Hepatocyte (in vitro differentiated cells): ENCODE measurements around the gene YTHDC2. TPM values are rescaled to one million over a fixed set of nuclear protein-coding genes. Genes with fewer than 3 reads are reported as not detected.

Source experiments
- DNase-seq: peaks from one replicate; pipeline ENCODE4 v3.0.0-alpha.2; 2016; ENCODE audit warnings: low spot score
- H2AFZ ChIP-seq: fragments of 200-600 bp; sonication (generic); 2 replicates; pipeline ENCODE4 v1.6.0; 2016; ENCODE audit warnings: antibody characterized with exemption, mild to moderate bottlenecking
- H3K27ac ChIP-seq: fragments of 200-600 bp; sonication (generic); 2 replicates; pipeline ENCODE4 v1.5.1; 2016; ENCODE audit warnings: mild to moderate bottlenecking
- H3K27me3 ChIP-seq: fragments of 200-600 bp; sonication (generic); 2 replicates; pipeline ENCODE4 v1.6.1; 2016
- H3K36me3 ChIP-seq: fragments of 200-600 bp; sonication (generic); replicated peaks from 2 replicates; pipeline ENCODE4 v1.5.1; 2016; ENCODE audit warnings: low read depth; ENCODE audit not compliant: insufficient read depth
- H3K4me1 ChIP-seq: fragments of 200-600 bp; sonication (generic); 2 replicates; pipeline ENCODE4 v1.5.1; 2016; ENCODE audit warnings: mild to moderate bottlenecking, moderate library complexity; ENCODE audit not compliant: insufficient read depth
- H3K4me2 ChIP-seq: fragments of 200-600 bp; sonication (generic); 2 replicates; pipeline ENCODE4 v1.6.0; 2016
- H3K4me3 ChIP-seq: fragments of 200-600 bp; sonication (generic); 2 replicates; pipeline ENCODE4 v1.5.1; 2016; ENCODE audit warnings: mild to moderate bottlenecking
- H3K79me2 ChIP-seq: fragments of 200-600 bp; sonication (generic); 2 replicates; pipeline ENCODE4 v1.6.0; 2017; ENCODE audit warnings: mild to moderate bottlenecking
- H3K9me2 ChIP-seq: fragments of 200-600 bp; sonication (generic); replicated peaks from 2 replicates; pipeline ENCODE4 v1.6.0; 2017; ENCODE audit warnings: mild to moderate bottlenecking; ENCODE audit not compliant: insufficient read depth
- H3K9me3 ChIP-seq: fragments of 200-600 bp; sonication (generic); 2 replicates; pipeline ENCODE4 v1.5.1; 2016; ENCODE audit warnings: low read depth, mild to moderate bottlenecking
- H4K20me1 ChIP-seq: fragments of 200-600 bp; sonication (generic); 2 replicates; pipeline ENCODE4 v1.6.0; 2016; ENCODE audit warnings: mild to moderate bottlenecking; ENCODE audit not compliant: insufficient read depth, poor library complexity, severe bottlenecking
- EZH2 ChIP-seq: fragments of 200-600 bp; sonication (generic); IDR thresholded peaks from 2 replicates; pipeline ENCODE4 v1.6.1; 2016; ENCODE audit warnings: antibody characterized with exemption, mild to moderate bottlenecking, borderline replicate concordance
- EZH2phosphoT487 ChIP-seq: fragments of 200-600 bp; sonication (generic); IDR thresholded peaks from one replicate; pipeline ENCODE4 v1.6.1; 2018; ENCODE audit warnings: antibody characterized with exemption, mild to moderate bottlenecking, low read depth, moderate library complexity; ENCODE audit not compliant: unreplicated experiment, severe bottlenecking
- WGBS: methylation state at CpG from one replicate; pipeline ENCODE4 v1.1.6; 2016; ENCODE audit warnings: low lambda C conversion rate; ENCODE audit errors: missing lambda C conversion rate; 5-methylcytosine and 5-hydroxymethylcytosine counted together
- polyA plus RNA-seq: library from polyadenylated mRNA; unstranded; fragments of >200 nt; fragmentation: Nextera tagmentation; extraction: Ambion mirVana; gene quantifications from 2 replicates; pipeline ENCODE4 v1.2.1, GENCODE V29; 2016
- total RNA-seq: library from RNA; depleted of rRNA; stranded (reverse); fragments of >200 nt; gene quantifications from 2 replicates; pipeline ENCODE4 v1.2.3, GENCODE V29; 2014
- TF ChIP-seq, protein P1 (sequence below): fragments of 200-600 bp; sonication (generic); IDR thresholded peaks from 2 replicates; pipeline ENCODE4 v1.5.1; 2016; ENCODE audit warnings: antibody characterized with exemption, mild to moderate bottlenecking; ENCODE audit not compliant: poor library complexity

The YTHDC2 gene
- total and polyA plus RNA-seq, 2 experiments from 2014 or later = 9.1 to 26.3 TPM

DNA sequence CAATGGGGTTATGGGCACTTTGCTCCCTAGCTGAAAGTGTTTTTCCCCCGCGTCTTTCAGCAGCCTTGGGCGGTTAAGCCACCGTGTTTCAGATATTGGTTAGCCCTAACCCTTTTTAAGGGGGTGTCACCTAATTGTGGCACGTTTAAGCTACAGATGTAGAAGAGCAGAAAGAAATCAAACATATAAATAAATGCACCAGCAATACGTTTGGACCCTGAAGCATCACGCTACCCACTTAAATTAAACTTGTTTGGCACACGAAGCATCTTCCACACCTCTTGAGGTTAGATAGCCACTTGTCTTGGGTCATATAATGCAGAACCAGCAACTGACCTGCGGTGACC, 768 bp downstream of the YTHDC2 start:
- H3K79me2 ChIP-seq = peaks cover 41% of the 10 kb centered on the region
- 11% methylated on average over 9 of the region's 9 CpGs for WGBS

DNA sequence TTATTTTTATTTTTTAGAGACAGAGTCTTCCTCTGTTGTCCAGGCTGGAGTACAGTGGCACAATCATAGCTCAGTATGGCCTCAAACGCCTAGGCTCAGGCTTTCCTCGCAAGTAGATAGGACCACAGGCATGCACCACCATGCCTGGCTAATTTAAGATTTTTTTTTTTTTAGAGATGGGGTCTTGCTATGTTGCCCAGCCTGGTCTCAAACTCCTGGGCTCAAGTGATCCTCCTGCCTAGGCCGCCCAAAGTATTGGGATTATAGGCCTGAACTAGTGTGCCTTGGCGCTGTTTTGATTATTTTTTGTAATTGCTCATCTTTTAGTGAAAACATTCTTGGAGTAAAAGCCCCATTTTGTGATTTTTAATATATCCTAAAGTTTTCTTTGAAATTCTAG, 5.4 kb downstream of the YTHDC2 start:
- H3K27ac ChIP-seq = no peak overlapping the region
- H3K79me2 ChIP-seq = peaks cover 71% of the 10 kb centered on the region
- H3K4me3 ChIP-seq = no peak overlapping the region
- H4K20me1 ChIP-seq = no peaks in the 10 kb centered on the region
- DNase-seq = no peak
- no peaks in the 10 kb centered on the region for H3K27me3 ChIP-seq
- no peaks in the 10 kb centered on the region for H3K36me3 ChIP-seq
- WGBS = 97% methylated on average over 4 of the region's 4 CpGs
- H3K4me1 ChIP-seq = peaks cover 12% of the 10 kb centered on the region
- no peak overlapping the region for H2AFZ ChIP-seq
- H3K9me2 ChIP-seq = no peaks in the 10 kb centered on the region
- TF ChIP-seq EZH2 (no peak), EZH2phosphoT487 (no peak)
- TF ChIP-seq, protein P1, sequence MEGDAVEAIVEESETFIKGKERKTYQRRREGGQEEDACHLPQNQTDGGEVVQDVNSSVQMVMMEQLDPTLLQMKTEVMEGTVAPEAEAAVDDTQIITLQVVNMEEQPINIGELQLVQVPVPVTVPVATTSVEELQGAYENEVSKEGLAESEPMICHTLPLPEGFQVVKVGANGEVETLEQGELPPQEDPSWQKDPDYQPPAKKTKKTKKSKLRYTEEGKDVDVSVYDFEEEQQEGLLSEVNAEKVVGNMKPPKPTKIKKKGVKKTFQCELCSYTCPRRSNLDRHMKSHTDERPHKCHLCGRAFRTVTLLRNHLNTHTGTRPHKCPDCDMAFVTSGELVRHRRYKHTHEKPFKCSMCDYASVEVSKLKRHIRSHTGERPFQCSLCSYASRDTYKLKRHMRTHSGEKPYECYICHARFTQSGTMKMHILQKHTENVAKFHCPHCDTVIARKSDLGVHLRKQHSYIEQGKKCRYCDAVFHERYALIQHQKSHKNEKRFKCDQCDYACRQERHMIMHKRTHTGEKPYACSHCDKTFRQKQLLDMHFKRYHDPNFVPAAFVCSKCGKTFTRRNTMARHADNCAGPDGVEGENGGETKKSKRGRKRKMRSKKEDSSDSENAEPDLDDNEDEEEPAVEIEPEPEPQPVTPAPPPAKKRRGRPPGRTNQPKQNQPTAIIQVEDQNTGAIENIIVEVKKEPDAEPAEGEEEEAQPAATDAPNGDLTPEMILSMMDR = no peak
- H3K9me3 ChIP-seq = no peaks in the 10 kb centered on the region
- no peak overlapping the region for H3K4me2 ChIP-seq

More for the DNA sequence above, 768 bp downstream of the YTHDC2 start:
- no peak for DNase-seq
- TF ChIP-seq EZH2 = no peak
- TF ChIP-seq EZH2phosphoT487 = no peak
- TF ChIP-seq, protein P1 = no peak
- peak overlapping the region; percentile 93 for H3K4me2 ChIP-seq
- H3K9me2 ChIP-seq = no peaks in the 10 kb centered on the region
- no peaks in the 10 kb centered on the region for H3K27me3 ChIP-seq
- H4K20me1 ChIP-seq = no peaks in the 10 kb centered on the region
- peaks cover 12% of the 10 kb centered on the region for H3K4me1 ChIP-seq
- H3K9me3 ChIP-seq = no peaks in the 10 kb centered on the region
- H3K27ac ChIP-seq = peak overlapping the region; percentile 94
- H3K36me3 ChIP-seq = no peaks in the 10 kb centered on the region
- H2AFZ ChIP-seq = peak overlapping the region; percentile 56
- peak overlapping the region; percentile 87 for H3K4me3 ChIP-seq

DNA sequence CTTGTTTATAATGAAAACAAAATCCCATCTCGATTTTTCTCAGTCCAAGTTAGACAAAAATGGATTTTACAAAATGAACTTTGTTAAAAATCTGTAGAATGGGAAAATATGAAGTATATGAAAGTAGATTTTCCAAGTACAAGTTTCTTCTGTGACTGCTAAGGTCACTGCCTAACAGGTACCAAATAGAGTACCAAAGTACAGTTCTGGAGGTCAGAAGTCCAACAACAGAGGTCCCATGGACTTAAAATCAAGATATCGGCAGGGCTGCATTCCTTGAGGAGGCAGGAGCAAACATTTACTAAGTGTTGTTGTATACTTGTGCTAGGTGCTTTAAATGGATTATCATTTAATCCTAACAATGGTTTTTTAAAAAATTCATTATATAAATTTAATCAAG, 5.9 kb downstream of the YTHDC2 start:
- H3K4me2 ChIP-seq = no peak overlapping the region
- TF ChIP-seq EZH2 (no peak), EZH2phosphoT487 (no peak)
- TF ChIP-seq, protein P1 = no peak
- H2AFZ ChIP-seq = no peak overlapping the region
- H3K4me1 ChIP-seq = peaks cover 12% of the 10 kb centered on the region
- H3K27ac ChIP-seq = no peak overlapping the region
- peaks cover 71% of the 10 kb centered on the region for H3K79me2 ChIP-seq
- no peaks in the 10 kb centered on the region for H3K9me3 ChIP-seq
- DNase-seq = no peak
- H3K27me3 ChIP-seq = no peaks in the 10 kb centered on the region
- no peaks in the 10 kb centered on the region for H3K36me3 ChIP-seq
- no peaks in the 10 kb centered on the region for H3K9me2 ChIP-seq
- no peaks in the 10 kb centered on the region for H4K20me1 ChIP-seq
- no peak overlapping the region for H3K4me3 ChIP-seq
- WGBS = 88% methylated on average over 2 of the region's 2 CpGs

DNA sequence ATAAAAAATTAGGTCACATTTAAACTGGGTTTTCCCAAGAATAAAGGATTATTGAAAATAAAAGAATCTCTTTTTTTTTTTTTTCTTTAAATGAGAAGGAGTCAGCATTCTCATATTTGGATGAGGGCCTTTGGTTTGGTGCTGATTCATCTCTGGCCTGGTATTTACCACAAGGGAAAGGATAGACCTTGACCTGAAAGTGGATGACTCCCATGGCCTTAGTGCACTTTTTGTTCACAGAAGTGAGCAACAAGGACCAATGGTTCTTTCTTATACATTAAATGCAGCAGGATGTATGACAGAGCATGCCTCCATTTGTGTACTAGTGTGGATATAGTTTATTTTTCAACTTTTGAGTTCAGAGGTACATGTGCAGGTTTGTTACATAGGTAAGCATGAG, 6.9 kb downstream of the YTHDC2 start:
- no peaks in the 10 kb centered on the region for H3K36me3 ChIP-seq
- no peak overlapping the region for H3K27ac ChIP-seq
- no peak overlapping the region for H3K4me3 ChIP-seq
- no peaks in the 10 kb centered on the region for H4K20me1 ChIP-seq
- no peak for DNase-seq
- H3K79me2 ChIP-seq = peaks cover 65% of the 10 kb centered on the region
- H2AFZ ChIP-seq = no peak overlapping the region
- no peaks in the 10 kb centered on the region for H3K27me3 ChIP-seq
- H3K4me2 ChIP-seq = no peak overlapping the region
- no peaks in the 10 kb centered on the region for H3K9me2 ChIP-seq
- H3K9me3 ChIP-seq = no peaks in the 10 kb centered on the region
- H3K4me1 ChIP-seq = peaks cover 5% of the 10 kb centered on the region
- TF ChIP-seq EZH2phosphoT487 = no peak
